Astrocyte (in vitro differentiated cells and primary cell): ENCODE measurements around the gene TMBIM4. TPM values are rescaled to one million over a fixed set of nuclear protein-coding genes. Genes with fewer than 3 reads are reported as not detected.

Experiments
- DNase-seq: peaks from one replicate; pipeline ENCODE4 v3.0.0-alpha.2; 2010; ENCODE audit warnings: low read depth
- FAIRE-seq: peaks from 2 replicates; lab custom pipeline; 2011; peaks lifted over from hg19 to GRCh38; lab: Jason Lieb, UNC
- H2AFZ ChIP-seq: 2 replicates; pipeline ENCODE4 v1.6.0; 2012; ENCODE audit warnings: low read depth, low read length, inconsistent platforms
- H3K27ac ChIP-seq: 2 replicates; pipeline ENCODE4 v1.5.1; 2011; ENCODE audit warnings: low read depth, low read length, inconsistent platforms
- H3K27me3 ChIP-seq: 2 replicates; pipeline ENCODE4 v1.6.0; 2011; ENCODE audit warnings: low read length, inconsistent platforms; ENCODE audit not compliant: insufficient read depth
- H3K36me3 ChIP-seq: 2 replicates; pipeline ENCODE4 v1.5.1; 2011; ENCODE audit warnings: low read length, inconsistent platforms; ENCODE audit not compliant: insufficient read depth
- H3K4me1 ChIP-seq: 2 replicates; pipeline ENCODE4 v1.5.1; 2011; ENCODE audit warnings: low read length, inconsistent platforms; ENCODE audit not compliant: insufficient read depth
- H3K4me2 ChIP-seq: 2 replicates; pipeline ENCODE4 v1.6.0; 2012; ENCODE audit warnings: low read length, inconsistent platforms
- H3K4me3 ChIP-seq: 2 replicates; pipeline ENCODE4 v1.5.1; 2011; ENCODE audit warnings: low read depth, mild to moderate bottlenecking, low read length, inconsistent platforms; ENCODE audit not compliant: insufficient read depth
- H3K79me2 ChIP-seq: 2 replicates; pipeline ENCODE4 v1.6.0; 2012; ENCODE audit warnings: mild to moderate bottlenecking, low read length, inconsistent platforms; ENCODE audit not compliant: insufficient read depth
- H3K9ac ChIP-seq: 2 replicates; pipeline ENCODE4 v1.6.0; 2012; ENCODE audit warnings: mild to moderate bottlenecking, low read length, inconsistent platforms
- H3K9me3 ChIP-seq: 2 replicates; pipeline ENCODE4 v1.5.1; 2012; ENCODE audit warnings: low read depth, mild to moderate bottlenecking, low read length, inconsistent platforms; ENCODE audit not compliant: insufficient read depth
- H4K20me1 ChIP-seq: 2 replicates; pipeline ENCODE4 v1.6.0; 2012; ENCODE audit warnings: low read length, inconsistent platforms; ENCODE audit not compliant: insufficient read depth
- H3K27ac Mint-ChIP-seq: one replicate; pipeline ENCODE4 v1.8.0; 2021; ENCODE audit warnings: mild to moderate bottlenecking, mixed read lengths; ENCODE audit not compliant: unreplicated experiment
- H3K27me3 Mint-ChIP-seq: one replicate; pipeline ENCODE4 v1.8.0; 2021; ENCODE audit warnings: low read depth, mixed read lengths; ENCODE audit not compliant: unreplicated experiment
- H3K36me3 Mint-ChIP-seq: one replicate; pipeline ENCODE4 v1.8.0; 2021; ENCODE audit warnings: low read depth, mixed read lengths; ENCODE audit not compliant: unreplicated experiment
- H3K4me1 Mint-ChIP-seq: one replicate; pipeline ENCODE4 v1.8.0; 2021; ENCODE audit warnings: low read depth, mixed read lengths; ENCODE audit not compliant: unreplicated experiment
- H3K4me3 Mint-ChIP-seq: one replicate; pipeline ENCODE4 v1.8.0; 2021; ENCODE audit warnings: mild to moderate bottlenecking, moderate library complexity, mixed read lengths; ENCODE audit not compliant: unreplicated experiment
- H3K9me3 Mint-ChIP-seq: one replicate; pipeline ENCODE4 v1.8.0; 2021; ENCODE audit warnings: mild to moderate bottlenecking, mixed read lengths; ENCODE audit not compliant: unreplicated experiment
- EZH2 ChIP-seq: IDR thresholded peaks from 2 replicates; pipeline ENCODE4 v1.6.1; 2012; ENCODE audit warnings: mild to moderate bottlenecking, low read length, inconsistent platforms; ENCODE audit not compliant: insufficient read depth
- total RNA-seq: library from RNA; stranded (reverse); gene quantifications from 2 replicates; pipeline ENCODE4 v1.2.1, GENCODE V29; 2021
- TF ChIP-seq, protein P1 (sequence below): IDR thresholded peaks from 2 replicates; pipeline ENCODE4 v1.5.1; 2011; ENCODE audit warnings: low read depth, mild to moderate bottlenecking, inconsistent platforms, low read length, moderate library complexity; ENCODE audit not compliant: insufficient read depth

TMBIM4 gene
- total RNA-seq, 1 donor from 2014 or later: 41.5 TPM

DNA sequence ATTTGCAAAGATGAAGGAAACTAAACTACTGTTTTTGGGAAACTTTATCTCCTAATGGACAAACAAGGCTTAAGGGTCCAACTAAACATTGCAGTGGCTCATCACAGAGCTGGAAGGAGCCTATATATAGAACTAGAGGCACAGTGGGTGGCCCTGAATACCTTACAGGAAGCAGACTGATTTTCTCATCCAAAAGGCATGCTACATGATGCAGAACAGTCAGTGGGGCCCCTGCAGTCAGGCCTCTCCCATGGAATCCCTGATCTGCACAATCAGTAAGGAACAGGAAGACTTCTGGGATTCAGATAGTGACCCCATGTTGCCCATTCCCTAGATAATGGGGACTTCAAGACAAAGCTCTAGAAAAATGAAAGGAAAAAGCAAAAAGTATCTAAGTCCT lies 37.4 kb downstream of the TMBIM4 start:
- FAIRE-seq (no peak), DNase-seq (peak; percentile 82)
- H3K27ac ChIP-seq: peak overlapping the region; percentile 60
- H3K4me3 ChIP-seq: no peak overlapping the region
- H3K4me1 Mint-ChIP-seq: peaks cover 26% of the 10 kb centered on the region
- no peaks in the 10 kb centered on the region for H3K9me3 ChIP-seq
- H3K9ac ChIP-seq: peak overlapping the region; percentile 94
- H2AFZ ChIP-seq: no peak overlapping the region
- H3K9me3 Mint-ChIP-seq: no peaks in the 10 kb centered on the region
- H3K27ac Mint-ChIP-seq: peak overlapping the region; percentile 94
- peaks cover 39% of the 10 kb centered on the region for H3K79me2 ChIP-seq
- H4K20me1 ChIP-seq: peaks cover 7% of the 10 kb centered on the region
- H3K27me3 ChIP-seq: no peaks in the 10 kb centered on the region
- H3K4me1 ChIP-seq: peaks cover 15% of the 10 kb centered on the region
- H3K36me3 Mint-ChIP-seq: peaks cover 4% of the 10 kb centered on the region
- H3K27me3 Mint-ChIP-seq: no peaks in the 10 kb centered on the region
- H3K4me2 ChIP-seq: peak overlapping the region; percentile 91
- TF ChIP-seq EZH2: no peak
- TF ChIP-seq, protein P1, sequence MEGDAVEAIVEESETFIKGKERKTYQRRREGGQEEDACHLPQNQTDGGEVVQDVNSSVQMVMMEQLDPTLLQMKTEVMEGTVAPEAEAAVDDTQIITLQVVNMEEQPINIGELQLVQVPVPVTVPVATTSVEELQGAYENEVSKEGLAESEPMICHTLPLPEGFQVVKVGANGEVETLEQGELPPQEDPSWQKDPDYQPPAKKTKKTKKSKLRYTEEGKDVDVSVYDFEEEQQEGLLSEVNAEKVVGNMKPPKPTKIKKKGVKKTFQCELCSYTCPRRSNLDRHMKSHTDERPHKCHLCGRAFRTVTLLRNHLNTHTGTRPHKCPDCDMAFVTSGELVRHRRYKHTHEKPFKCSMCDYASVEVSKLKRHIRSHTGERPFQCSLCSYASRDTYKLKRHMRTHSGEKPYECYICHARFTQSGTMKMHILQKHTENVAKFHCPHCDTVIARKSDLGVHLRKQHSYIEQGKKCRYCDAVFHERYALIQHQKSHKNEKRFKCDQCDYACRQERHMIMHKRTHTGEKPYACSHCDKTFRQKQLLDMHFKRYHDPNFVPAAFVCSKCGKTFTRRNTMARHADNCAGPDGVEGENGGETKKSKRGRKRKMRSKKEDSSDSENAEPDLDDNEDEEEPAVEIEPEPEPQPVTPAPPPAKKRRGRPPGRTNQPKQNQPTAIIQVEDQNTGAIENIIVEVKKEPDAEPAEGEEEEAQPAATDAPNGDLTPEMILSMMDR: no peak
- H3K36me3 ChIP-seq: peaks cover 16% of the 10 kb centered on the region
- H3K4me3 Mint-ChIP-seq: peak overlapping the region; percentile 96

DNA sequence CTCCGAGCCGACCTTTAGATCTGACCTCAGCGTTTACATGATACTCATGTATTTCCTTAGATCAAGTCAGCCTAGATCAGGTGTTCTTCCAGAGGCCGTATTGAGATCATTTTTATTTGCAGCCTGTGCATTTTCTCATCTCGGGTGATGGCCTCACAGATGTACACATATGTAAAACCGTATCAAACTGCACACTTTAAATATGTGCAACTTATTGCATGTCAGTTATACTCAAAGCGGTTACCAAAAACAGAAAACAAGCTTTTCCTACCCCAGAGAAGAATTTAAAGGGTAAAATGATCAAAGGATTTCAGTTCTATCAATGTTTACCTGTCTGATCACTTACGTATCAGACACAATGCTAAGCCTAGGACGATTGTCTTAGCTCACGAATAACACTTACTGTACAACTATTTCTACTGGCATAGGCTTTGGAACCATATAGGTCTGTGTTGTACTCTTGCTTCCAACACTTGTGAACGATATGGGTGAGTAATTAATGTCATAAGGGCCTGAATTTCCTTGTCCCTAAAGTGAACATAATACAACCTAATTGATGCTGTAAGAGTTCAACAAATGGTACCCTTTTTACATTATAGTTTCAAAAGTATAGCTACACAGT lies 38.6 kb downstream of the TMBIM4 start:
- peaks cover 26% of the 10 kb centered on the region for H3K4me1 Mint-ChIP-seq
- Histone ChIP-seq H3K9me3 (no peaks in the 10 kb centered on the region), H3K4me2 (peak overlapping the region; percentile 91), H3K36me3 (peaks cover 19% of the 10 kb centered on the region), H2AFZ (peak overlapping the region; percentile 94), H3K27ac (peak overlapping the region; percentile 86), H3K9ac (peak overlapping the region; percentile 94), H3K79me2 (peaks cover 49% of the 10 kb centered on the region), H3K4me3 (peak overlapping the region; percentile 100), H3K27me3 (no peaks in the 10 kb centered on the region), H3K4me1 (peaks cover 15% of the 10 kb centered on the region), H4K20me1 (peaks cover 15% of the 10 kb centered on the region)
- H3K9me3 Mint-ChIP-seq: no peaks in the 10 kb centered on the region
- H3K27me3 Mint-ChIP-seq: no peaks in the 10 kb centered on the region
- DNase-seq (no peak), FAIRE-seq (peak; percentile 9)
- TF ChIP-seq EZH2: no peak
- TF ChIP-seq, protein P1: no peak
- peak overlapping the region; percentile 96 for H3K4me3 Mint-ChIP-seq
- peak overlapping the region; percentile 96 for H3K27ac Mint-ChIP-seq
- H3K36me3 Mint-ChIP-seq: peaks cover 6% of the 10 kb centered on the region
